ENCODE data around the gene NUDT5.

Gene NUDT5

GRCh38 chr10:12135631-12136030 is 60.1 kb downstream of the NUDT5 start:
- Histone ChIP-seq H3K36me3 (ENCODE audit: insufficient read depth, low read length) (peaks cover 3% of the 10 kb centered on the region; the same call in 1 of the 2 replicates), H3K9ac (ENCODE audit: insufficient read length) (no peak overlapping the region), H3K27ac (no peak overlapping the region), H3K4me3 (no peak overlapping the region), H3K9me3 (ENCODE audit: low read depth, low read length) (no peaks in the 10 kb centered on the region)
- no peak for DNase-seq (ENCODE audit: low read depth, low spot score)
- TF ChIP-seq POLR2AphosphoS5 (IDR thresholded peaks at IDR 0.05; ENCODE audit: borderline replicate concordance, low read depth, low read length) = no peak
- TF ChIP-seq FOXP2 (optimal IDR thresholded peaks at IDR 0.05; ENCODE audit: control extremely low read depth, extremely low read length, insufficient read depth) = no peak
- TF ChIP-seq EZH2 (IDR thresholded peaks at IDR 0.05) = no peak

GRCh38 chr10:12130237-12130872 is 65.3 kb downstream of the NUDT5 start:
- Histone ChIP-seq H3K9me3 (ENCODE audit: low read depth, low read length) (no peaks in the 10 kb centered on the region), H3K4me3 (peak overlapping the region; percentile 77), H3K36me3 (ENCODE audit: insufficient read depth, low read length) (no peaks in the 10 kb centered on the region), H3K27ac (no peak overlapping the region), H3K9ac (ENCODE audit: insufficient read length) (peak overlapping the region; percentile 47)
- no peak for DNase-seq (ENCODE audit: low read depth, low spot score)
- no peak for TF ChIP-seq EZH2 (IDR thresholded peaks at IDR 0.05)
- no peak for TF ChIP-seq FOXP2 (optimal IDR thresholded peaks at IDR 0.05; ENCODE audit: control extremely low read depth, extremely low read length, insufficient read depth)
- no peak for TF ChIP-seq POLR2AphosphoS5 (IDR thresholded peaks at IDR 0.05; ENCODE audit: borderline replicate concordance, low read depth, low read length)

- no peak within 1 kb of the TSS for H3K27ac ChIP-seq
- H3K36me3 ChIP-seq (ENCODE audit: insufficient read depth, low read length) = no peaks in the 10 kb centered on the region
- DNase-seq (ENCODE audit: low read depth, low spot score) = no peak
- H3K9ac ChIP-seq (ENCODE audit: insufficient read length) = peak within 1 kb of the TSS; percentile 47
- TF ChIP-seq EZH2 (IDR thresholded peaks at IDR 0.05) = no peak
- peak; percentile 25; the same call in 1 of the 2 replicates for TF ChIP-seq POLR2AphosphoS5 (IDR thresholded peaks at IDR 0.05; ENCODE audit: borderline replicate concordance, low read depth, low read length)
- TF ChIP-seq FOXP2 (optimal IDR thresholded peaks at IDR 0.05; ENCODE audit: control extremely low read depth, extremely low read length, insufficient read depth) = no peak
- H3K4me3 ChIP-seq = peak within 1 kb of the TSS; percentile 77
- no peaks in the 10 kb centered on the region for H3K9me3 ChIP-seq (ENCODE audit: low read depth, low read length)
Measured at GRCh38 chr10:12129222-12130111, 66.2 kb downstream of the NUDT5 start, which contains the start of gene SEC61A2. Gene SEC61A2 (plus strand): TSS chr10:12129677. CDS start chr10:12129788, 111 bp downstream.

GRCh38 chr10:12121673-12122072 is 74.0 kb downstream of the NUDT5 start:
- Histone ChIP-seq H3K27ac (no peak overlapping the region), H3K4me3 (no peak overlapping the region), H3K36me3 (ENCODE audit: insufficient read depth, low read length) (peaks cover 13% of the 10 kb centered on the region; the same call in 1 of the 2 replicates), H3K9me3 (ENCODE audit: low read depth, low read length) (no peaks in the 10 kb centered on the region), H3K9ac (ENCODE audit: insufficient read length) (no peak overlapping the region)
- TF ChIP-seq POLR2AphosphoS5 (IDR thresholded peaks at IDR 0.05; ENCODE audit: borderline replicate concordance, low read depth, low read length) = no peak
- TF ChIP-seq EZH2 (IDR thresholded peaks at IDR 0.05) = no peak
- TF ChIP-seq FOXP2 (optimal IDR thresholded peaks at IDR 0.05; ENCODE audit: control extremely low read depth, extremely low read length, insufficient read depth) = no peak
- DNase-seq (ENCODE audit: low read depth, low spot score) = no peak

Data from SK-N-MC (cell line).